VCaP (cell line): ENCODE measurements around the gene TXNRD2.

Experiments
- H3K27ac ChIP-seq: fragments of 450-650 bp; 2 replicates; pipeline ENCODE4 v1.5.1; 2017
- TF ChIP-seq, protein P1 (sequence below): fragments of 450-650 bp; conservative IDR thresholded peaks from 2 replicates; pipeline ENCODE4 v1.5.1; 2017; ENCODE audit warnings: mild to moderate bottlenecking, moderate library complexity

The TXNRD2 gene

DNA sequence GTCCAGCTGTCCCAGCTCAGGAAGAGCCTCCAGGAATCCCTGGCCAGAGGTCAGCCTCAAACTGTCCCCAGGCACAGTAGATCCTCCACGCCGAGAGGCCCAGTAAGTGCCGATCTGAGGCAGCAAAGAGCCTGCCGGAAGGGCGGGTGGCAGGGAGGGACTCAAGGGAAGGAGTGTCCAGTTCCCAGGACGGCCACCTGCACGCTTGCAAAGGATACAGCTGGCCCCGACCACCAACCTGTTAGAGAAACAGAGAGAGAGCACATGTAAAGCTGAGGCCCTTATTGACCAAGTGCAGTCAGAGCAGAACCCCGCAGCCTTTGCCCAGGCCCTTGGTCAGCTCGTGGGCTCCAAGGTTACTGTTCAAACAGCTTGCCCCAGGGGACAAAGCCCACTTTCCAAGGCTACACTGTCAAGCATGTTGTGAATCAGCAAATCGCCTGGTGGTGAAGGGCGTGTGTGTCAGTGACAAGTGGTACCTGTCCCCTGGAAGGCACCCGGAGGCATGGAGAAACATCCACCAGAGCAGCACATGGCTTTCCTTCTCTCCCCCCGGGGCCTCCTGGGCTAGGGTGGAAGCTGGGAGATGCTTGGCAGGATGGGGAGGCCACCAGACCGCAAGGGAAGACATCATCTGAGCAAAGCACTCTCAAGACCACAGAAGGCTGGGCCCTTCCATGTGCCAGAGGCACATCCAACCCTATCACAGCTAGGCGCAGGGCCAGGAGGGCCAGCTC, 42.6 kb downstream of the TXNRD2 start:
- no peak overlapping the region for H3K27ac ChIP-seq
- TF ChIP-seq, protein P1, sequence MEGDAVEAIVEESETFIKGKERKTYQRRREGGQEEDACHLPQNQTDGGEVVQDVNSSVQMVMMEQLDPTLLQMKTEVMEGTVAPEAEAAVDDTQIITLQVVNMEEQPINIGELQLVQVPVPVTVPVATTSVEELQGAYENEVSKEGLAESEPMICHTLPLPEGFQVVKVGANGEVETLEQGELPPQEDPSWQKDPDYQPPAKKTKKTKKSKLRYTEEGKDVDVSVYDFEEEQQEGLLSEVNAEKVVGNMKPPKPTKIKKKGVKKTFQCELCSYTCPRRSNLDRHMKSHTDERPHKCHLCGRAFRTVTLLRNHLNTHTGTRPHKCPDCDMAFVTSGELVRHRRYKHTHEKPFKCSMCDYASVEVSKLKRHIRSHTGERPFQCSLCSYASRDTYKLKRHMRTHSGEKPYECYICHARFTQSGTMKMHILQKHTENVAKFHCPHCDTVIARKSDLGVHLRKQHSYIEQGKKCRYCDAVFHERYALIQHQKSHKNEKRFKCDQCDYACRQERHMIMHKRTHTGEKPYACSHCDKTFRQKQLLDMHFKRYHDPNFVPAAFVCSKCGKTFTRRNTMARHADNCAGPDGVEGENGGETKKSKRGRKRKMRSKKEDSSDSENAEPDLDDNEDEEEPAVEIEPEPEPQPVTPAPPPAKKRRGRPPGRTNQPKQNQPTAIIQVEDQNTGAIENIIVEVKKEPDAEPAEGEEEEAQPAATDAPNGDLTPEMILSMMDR = no peak

DNA sequence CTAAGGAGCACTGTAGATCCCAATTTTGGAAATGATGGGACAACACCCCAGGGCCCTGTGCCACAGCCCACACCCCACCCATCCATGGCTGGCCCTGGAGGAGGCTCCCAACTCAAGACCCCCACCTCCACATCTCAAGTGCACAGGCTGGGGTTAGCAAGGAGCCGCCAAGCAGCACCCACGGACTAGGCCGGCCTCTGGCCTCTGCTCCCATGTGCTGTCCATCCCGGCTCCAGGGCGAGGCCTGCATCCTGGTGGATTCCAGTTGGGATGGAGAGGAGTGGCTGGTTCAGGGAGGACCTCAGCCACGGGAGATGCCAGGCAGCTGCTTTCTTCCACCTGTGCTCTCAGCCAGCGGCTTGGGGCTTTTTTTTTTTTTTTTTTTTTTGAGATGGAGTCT, 43.5 kb downstream of the TXNRD2 start:
- no peak overlapping the region for H3K27ac ChIP-seq
- TF ChIP-seq, protein P1 = no peak

DNA sequence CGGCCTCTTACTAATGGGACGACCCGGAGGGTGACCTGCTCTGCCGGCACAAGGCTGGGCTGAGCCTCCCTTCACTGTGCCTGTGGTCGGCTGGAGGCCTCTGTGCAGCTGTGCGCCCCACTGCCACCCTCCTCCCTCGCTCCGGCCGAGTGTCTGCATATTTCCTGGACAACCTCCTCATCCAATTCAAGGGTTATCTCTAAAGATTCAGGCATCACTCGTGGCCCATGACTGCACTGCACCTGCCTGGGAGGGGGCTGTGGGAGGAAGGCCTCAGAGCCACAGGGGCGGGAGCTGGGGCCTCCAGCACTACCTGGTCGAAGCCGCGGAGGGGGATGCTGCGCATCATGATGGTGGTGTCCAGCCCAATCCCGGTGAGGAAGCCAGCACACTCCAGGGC, 43.9 kb downstream of the TXNRD2 start:
- TF ChIP-seq, protein P1 = no peak
- no peak overlapping the region for H3K27ac ChIP-seq

DNA sequence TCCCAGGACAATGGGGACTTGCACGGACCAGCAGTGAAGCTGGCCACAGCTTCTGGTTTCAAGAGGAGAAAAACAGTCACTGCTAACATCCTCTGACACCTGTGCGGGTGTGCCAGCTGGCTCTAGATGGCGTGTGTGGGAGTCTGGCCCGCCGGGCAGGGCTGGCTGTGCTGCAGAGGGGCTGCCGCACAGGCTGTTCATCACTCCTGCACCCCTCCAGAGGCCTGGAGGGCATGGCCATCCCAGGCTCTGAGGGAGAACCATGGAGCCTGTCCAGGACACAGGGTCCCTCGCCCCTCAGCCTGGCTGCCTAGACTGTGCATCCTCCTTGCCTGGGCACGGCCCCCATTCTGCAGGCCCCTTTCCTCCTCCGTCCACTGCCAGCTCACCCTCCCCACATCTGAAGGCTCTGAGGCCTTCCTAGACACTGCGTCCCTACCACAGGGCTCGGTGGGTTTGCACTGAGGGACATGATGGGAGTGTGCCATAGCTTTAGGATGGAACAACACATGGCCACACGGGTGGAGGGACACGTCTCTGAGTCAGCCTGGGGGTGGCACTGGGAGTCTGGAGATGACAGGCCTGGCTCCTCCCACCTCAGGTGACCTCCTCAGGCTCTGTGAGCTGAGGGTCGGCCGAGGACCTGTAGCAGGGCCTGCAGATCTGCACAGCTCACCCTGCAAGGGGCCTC, 44.8 kb downstream of the TXNRD2 start:
- H3K27ac ChIP-seq = no peak overlapping the region
- TF ChIP-seq, protein P1 = peak; percentile 25; the same call in 1 of the 2 replicates

DNA sequence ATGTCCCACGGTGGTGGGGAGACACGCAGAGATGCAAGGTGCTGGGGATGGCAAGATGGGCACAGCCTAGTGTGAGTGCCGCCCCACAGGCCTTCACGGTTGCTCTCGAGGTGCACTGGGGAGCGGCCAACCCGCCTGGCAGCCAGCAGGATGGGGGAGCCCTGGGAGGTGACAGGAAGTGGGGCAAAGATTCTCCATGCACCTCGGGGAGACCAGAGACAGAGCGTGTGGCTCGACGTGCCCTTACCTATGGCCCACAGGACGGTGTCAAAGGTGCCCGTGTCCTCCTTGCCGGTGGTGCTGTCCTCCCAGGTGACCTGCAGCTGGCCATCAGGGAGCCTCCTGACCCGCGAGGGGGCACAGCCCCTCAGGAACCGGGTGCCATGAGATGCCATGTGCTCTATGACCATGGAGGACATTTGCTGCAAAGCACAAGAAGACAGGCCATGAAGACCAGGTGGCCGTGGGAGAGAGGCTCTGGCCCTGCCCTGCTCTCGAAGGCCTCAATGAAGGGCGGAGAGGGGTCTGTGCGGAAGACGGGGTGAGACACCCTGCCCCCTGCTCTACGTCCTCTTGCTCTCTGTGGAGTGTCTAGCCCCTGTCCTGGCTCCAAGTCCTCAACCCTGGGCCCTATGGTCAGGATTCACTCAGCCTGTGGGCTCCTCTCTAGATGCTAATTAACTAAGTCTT, 46.3 kb downstream of the TXNRD2 start:
- no peak overlapping the region for H3K27ac ChIP-seq
- TF ChIP-seq, protein P1 = no peak

DNA sequence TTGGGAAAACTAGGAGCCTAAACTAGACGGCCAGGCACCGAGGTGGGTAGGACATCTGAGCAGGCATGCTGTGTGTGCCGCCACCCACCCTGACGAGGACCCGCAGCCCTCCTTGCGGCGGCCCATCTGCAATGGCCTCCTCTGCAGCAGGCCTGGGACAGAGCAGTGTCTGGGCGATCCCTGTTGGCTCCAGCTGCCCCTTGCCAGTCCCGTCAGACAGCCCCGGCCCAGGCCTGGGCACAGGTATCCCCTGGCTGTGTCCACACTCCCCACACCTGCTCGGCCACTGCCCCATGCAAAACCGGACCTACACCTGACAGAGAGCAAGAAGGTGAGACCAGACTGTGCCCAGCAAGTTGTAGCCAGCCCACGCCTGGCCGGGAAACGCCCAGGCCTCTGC, 48.3 kb downstream of the TXNRD2 start:
- TF ChIP-seq, protein P1 = no peak
- no peak overlapping the region for H3K27ac ChIP-seq

DNA sequence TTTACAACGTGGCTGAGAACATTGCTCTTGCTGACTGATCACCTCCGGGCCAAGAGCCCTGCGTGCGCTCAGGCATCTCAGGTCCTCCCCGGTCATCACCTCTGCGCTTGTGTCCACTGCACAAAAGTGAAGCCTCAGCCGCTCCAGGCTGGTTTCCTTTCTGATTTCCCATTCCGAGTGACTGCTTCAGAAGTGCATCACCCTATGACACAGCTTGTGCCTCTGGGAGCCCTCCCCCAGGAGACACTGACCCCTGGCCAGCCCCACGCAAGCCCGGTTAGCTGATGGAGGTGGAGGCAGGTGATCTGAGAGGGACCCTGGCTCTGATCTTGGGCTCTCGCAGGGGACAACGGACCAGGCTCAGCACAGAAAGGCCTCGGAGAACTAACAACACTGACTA, 48.7 kb downstream of the TXNRD2 start:
- no peak overlapping the region for H3K27ac ChIP-seq
- TF ChIP-seq, protein P1 = no peak
